DMS53 treated with DMSO at 0.1 percent for 48 hours (cell line): ENCODE measurements around the gene ATP8A1.
"Not testable (repeated sequence)": the region's sequence is repeated elsewhere in the genome, so short reads cannot be mapped to it uniquely, and the experiment has no call there.

Experiments
- DNase-seq: peaks from one replicate; lab custom pipeline; 2025; ENCODE audit not compliant: unreplicated experiment; lab: John Stamatoyannopoulos, UW

Gene ATP8A1

GRCh38 chr4:42513748-42514492 is 143.0 kb downstream of the ATP8A1 start:
- no peak for DNase-seq

- no peak for DNase-seq
Measured at GRCh38 chr4:42512226-42512625, 144.7 kb downstream of the ATP8A1 start.

GRCh38 chr4:42510225-42510624 is 146.7 kb downstream of the ATP8A1 start:
- DNase-seq, result no peak

GRCh38 chr4:42501624-42502401 is 155.1 kb downstream of the ATP8A1 start:
- DNase-seq, result no peak

GRCh38 chr4:42498040-42498439 is 158.9 kb downstream of the ATP8A1 start:
- no peak for DNase-seq

GRCh38 chr4:42497142-42497910 is 159.6 kb downstream of the ATP8A1 start:
- DNase-seq, result no peak

- DNase-seq, result no peak
Measured at GRCh38 chr4:42492962-42493361, 163.9 kb downstream of the ATP8A1 start.

- DNase-seq, result no peak
Measured at GRCh38 chr4:42490015-42490414, 166.9 kb downstream of the ATP8A1 start.

- no peak for DNase-seq
Measured at GRCh38 chr4:42489095-42489494, 167.8 kb downstream of the ATP8A1 start.

GRCh38 chr4:42488554-42488953 is 168.4 kb downstream of the ATP8A1 start:
- no peak for DNase-seq

- DNase-seq, result no peak
Measured at GRCh38 chr4:42488114-42488513, 168.8 kb downstream of the ATP8A1 start.

GRCh38 chr4:42487230-42487629 is 169.7 kb downstream of the ATP8A1 start:
- DNase-seq, result no peak

GRCh38 chr4:42486156-42486555 is 170.7 kb downstream of the ATP8A1 start:
- DNase-seq, result not testable (repeated sequence)

- DNase-seq, result no peak
Measured at GRCh38 chr4:42484630-42485029, 172.3 kb downstream of the ATP8A1 start.

GRCh38 chr4:42483426-42484379 is 173.2 kb downstream of the ATP8A1 start:
- no peak for DNase-seq

GRCh38 chr4:42482516-42483327 is 174.2 kb downstream of the ATP8A1 start:
- DNase-seq, result no peak

- no peak for DNase-seq
Measured at GRCh38 chr4:42480717-42481116, 176.2 kb downstream of the ATP8A1 start.

- DNase-seq, result no peak
Measured at GRCh38 chr4:42480281-42480680, 176.6 kb downstream of the ATP8A1 start.

- no peak for DNase-seq
Measured at GRCh38 chr4:42478946-42479345, 178.0 kb downstream of the ATP8A1 start.

GRCh38 chr4:42478509-42478908 is 178.4 kb downstream of the ATP8A1 start:
- DNase-seq, result no peak
